Upper lobe of right lung (tissue), 1 donor: ENCODE data around the gene MBOAT2. TPM values are rescaled to one million over a fixed set of nuclear protein-coding genes. Genes with fewer than 3 reads are reported as not detected.
A peak's percentile ranks its signal among the peaks of the same experiment; 100 is the strongest.
"Not testable (repeated sequence)": the region's sequence is repeated elsewhere in the genome, so short reads cannot be mapped to it uniquely, and the experiment has no call there.

Experiments
- ATAC-seq: fragments of 200-7000 bp; cut with Tn5 transposase; one replicate; pipeline ENCODE4 v1.9.1; 2020; ENCODE audit warnings: mild to moderate bottlenecking, moderate library complexity
- DNase-seq: peaks from one replicate; pipeline ENCODE4 v3.0.0-alpha.2; 2020
- H3K27ac ChIP-seq: fragments of 200-600 bp; one replicate; pipeline ENCODE4 v1.8.0; 2022
- H3K27me3 ChIP-seq: fragments of 200-600 bp; one replicate; pipeline ENCODE4 v1.8.0; 2022; ENCODE audit warnings: mild to moderate bottlenecking
- H3K36me3 ChIP-seq: fragments of 200-600 bp; one replicate; pipeline ENCODE4 v1.8.0; 2022
- H3K4me1 ChIP-seq: fragments of 200-600 bp; one replicate; pipeline ENCODE4 v1.8.0; 2022
- H3K4me3 ChIP-seq: fragments of 200-600 bp; one replicate; pipeline ENCODE4 v1.8.0; 2022; ENCODE audit warnings: mild to moderate bottlenecking
- H3K9me3 ChIP-seq: fragments of 200-600 bp; one replicate; pipeline ENCODE4 v1.8.0; 2022
- CTCF ChIP-seq: fragments of 200-600 bp; IDR thresholded peaks from one replicate; pipeline ENCODE4 v1.8.0; 2022; ENCODE audit warnings: antibody characterized with exemption
- intact Hi-C: fragments of 100-400 bp; cut with DNase I; formaldehyde crosslinking; loops from one replicate; pipeline ENCODE4 v1.11.0; 2022
- total RNA-seq: library from RNA; stranded (reverse); fragmentation: NEBNext Ultra II Directional; extraction: Animal tissue kit (Norgen Biotek cat#: 25700); gene quantifications from one replicate; pipeline ENCODE4 v1.2.1, GENCODE V29; 2021
- donor health status: DM: no; HTN: yes; CAD: no; lungs with severe emphysema.

The MBOAT2 gene
- total RNA-seq, 1 donor from 2014 or later, result 31.4 TPM

DNA sequence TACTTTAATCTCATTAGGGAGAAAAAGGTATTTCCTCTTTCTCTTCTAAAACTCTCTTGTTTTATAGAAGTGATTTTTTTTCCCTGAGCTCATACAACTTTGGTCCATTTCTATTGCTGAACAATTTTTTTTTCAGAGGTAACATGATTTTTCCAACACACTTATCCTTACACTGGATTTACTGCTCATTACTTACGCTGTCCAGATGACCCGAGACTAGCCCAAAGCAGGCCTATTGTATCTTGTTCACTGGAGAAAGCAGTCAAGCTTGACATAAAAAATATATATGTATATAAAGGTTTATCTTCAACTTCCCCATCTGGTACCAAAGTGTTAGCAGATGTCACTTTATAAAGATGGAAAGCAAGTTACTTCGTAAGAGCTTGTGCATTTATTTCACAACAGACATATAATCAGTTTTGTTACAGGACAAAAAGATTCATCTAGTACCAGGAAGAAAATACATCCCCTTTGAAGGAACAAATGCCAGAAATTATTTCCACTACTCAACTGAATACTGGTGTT, 95.7 kb downstream of the MBOAT2 start:
- ATAC-seq, result no peak
- Histone ChIP-seq H3K27ac (no peak overlapping the region), H3K4me1 (no peaks in the 10 kb centered on the region), H3K36me3 (no peaks in the 10 kb centered on the region), H3K27me3 (no peaks in the 10 kb centered on the region), H3K4me3 (no peak overlapping the region), H3K9me3 (no peaks in the 10 kb centered on the region)
- intact Hi-C loops, result no loop called here
- DNase-seq, result no peak
- TF ChIP-seq CTCF, result no peak

DNA sequence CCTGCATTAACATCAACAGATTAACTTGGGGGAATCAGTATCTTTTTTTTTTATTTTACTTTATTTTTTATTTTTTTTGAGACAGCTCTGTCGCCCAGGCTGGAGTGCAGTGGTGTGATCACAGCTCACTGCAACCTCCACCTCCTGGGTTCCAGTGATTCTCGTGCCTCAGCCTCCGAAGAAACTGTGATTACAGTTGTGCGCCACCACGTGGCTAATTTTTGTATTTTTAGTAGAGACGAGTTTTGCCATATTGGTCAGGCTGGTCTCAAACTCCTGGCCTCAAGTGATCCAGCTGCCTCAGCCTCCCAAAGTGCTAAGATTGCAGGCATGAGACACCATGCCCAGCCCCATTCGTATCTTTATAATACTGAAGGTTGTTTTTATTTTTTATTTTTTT, 99.6 kb downstream of the MBOAT2 start:
- H3K36me3 ChIP-seq, intact Hi-C loops, H3K27me3 ChIP-seq, H3K27ac ChIP-seq, H3K4me3 ChIP-seq, DNase-seq, H3K9me3 ChIP-seq, H3K4me1 ChIP-seq, ATAC-seq: not testable (repeated sequence)

DNA sequence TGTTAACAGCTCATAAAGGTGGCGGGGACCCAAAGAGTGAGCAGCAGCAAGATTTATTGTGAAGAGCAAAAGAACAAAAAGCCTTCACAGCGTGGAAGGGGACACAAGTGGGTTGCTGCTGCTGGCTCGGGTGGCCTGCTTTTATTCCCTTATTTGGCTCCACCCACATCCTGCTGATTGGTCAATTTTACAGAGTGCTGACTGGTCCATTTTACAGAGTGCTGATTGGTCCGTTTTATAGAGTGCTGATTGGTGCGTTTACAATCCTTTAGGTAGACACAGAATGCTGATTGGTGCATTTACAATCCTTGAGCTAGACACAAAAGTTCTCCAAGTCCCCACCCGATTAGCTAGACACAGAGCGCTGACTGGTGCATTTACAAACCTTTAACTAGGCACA, 100.7 kb downstream of the MBOAT2 start:
- H3K36me3 ChIP-seq, ATAC-seq, H3K9me3 ChIP-seq, H3K4me3 ChIP-seq, H3K4me1 ChIP-seq, H3K27me3 ChIP-seq, DNase-seq, intact Hi-C loops, H3K27ac ChIP-seq: not testable (repeated sequence)

- intact Hi-C loops, H3K36me3 ChIP-seq, H3K27me3 ChIP-seq, H3K27ac ChIP-seq, H3K4me1 ChIP-seq, ATAC-seq, H3K9me3 ChIP-seq, DNase-seq, H3K4me3 ChIP-seq: not testable (repeated sequence)
Observed at GRCh38 chr2:8897206-8897605, 106.3 kb downstream of the MBOAT2 start.

GRCh38 chr2:8896671-8897070, 106.8 kb downstream of the MBOAT2 start:
- intact Hi-C loops, result not testable (repeated sequence)

GRCh38 chr2:8895087-8895912, 108.2 kb downstream of the MBOAT2 start:
- H3K36me3 ChIP-seq, ATAC-seq, H3K27ac ChIP-seq, intact Hi-C loops, H3K27me3 ChIP-seq, DNase-seq, H3K9me3 ChIP-seq, H3K4me1 ChIP-seq, H3K4me3 ChIP-seq: not testable (repeated sequence)

More at GRCh38 chr2:8896671-8897070, 106.8 kb downstream of the MBOAT2 start:
- H3K4me1 ChIP-seq, H3K36me3 ChIP-seq, H3K27me3 ChIP-seq, H3K4me3 ChIP-seq, ATAC-seq, H3K9me3 ChIP-seq, DNase-seq: not testable (repeated sequence)
- peak overlapping the region; percentile 6 for H3K27ac ChIP-seq

- no peaks in the 10 kb centered on the region for H3K36me3 ChIP-seq
- H3K9me3 ChIP-seq, result no peaks in the 10 kb centered on the region
- no peak overlapping the region for H3K4me3 ChIP-seq
- no peak for TF ChIP-seq CTCF
- intact Hi-C loops, result no loop called here
- ATAC-seq, result peak; percentile 40
- no peaks in the 10 kb centered on the region for H3K27me3 ChIP-seq
- no peak for DNase-seq
- H3K27ac ChIP-seq, result no peak overlapping the region
- no peaks in the 10 kb centered on the region for H3K4me1 ChIP-seq
Observed at GRCh38 chr2:8893978-8894820, 109.3 kb downstream of the MBOAT2 start.

- ATAC-seq (no peak), DNase-seq (no peak)
- Histone ChIP-seq H3K27ac (no peak overlapping the region), H3K4me1 (no peaks in the 10 kb centered on the region), H3K9me3 (no peaks in the 10 kb centered on the region), H3K4me3 (no peak overlapping the region), H3K36me3 (no peaks in the 10 kb centered on the region), H3K27me3 (no peaks in the 10 kb centered on the region)
- no peak for TF ChIP-seq CTCF
- intact Hi-C loops, result no loop called here
Observed at GRCh38 chr2:8893474-8893873, 110.0 kb downstream of the MBOAT2 start.
